GM12864 (cell line): Measurements from ENCODE around the gene EXOC6B.

Experiments
- DNase-seq: peaks from one replicate; pipeline ENCODE4 v3.0.0-alpha.2; 2011; ENCODE audit warnings: low read depth
- H3K4me3 ChIP-seq: 2 replicates; pipeline ENCODE4 v1.5.1; 2011; ENCODE audit warnings: mild to moderate bottlenecking, low read depth, low read length, control low read depth
- TF ChIP-seq, protein P1 (sequence below): IDR thresholded peaks from 2 replicates; pipeline ENCODE4 v1.5.1; 2011; ENCODE audit warnings: low read depth, mild to moderate bottlenecking, moderate library complexity, low read length, control low read depth, inconsistent platforms; ENCODE audit errors: missing control alignments

Gene EXOC6B

DNA sequence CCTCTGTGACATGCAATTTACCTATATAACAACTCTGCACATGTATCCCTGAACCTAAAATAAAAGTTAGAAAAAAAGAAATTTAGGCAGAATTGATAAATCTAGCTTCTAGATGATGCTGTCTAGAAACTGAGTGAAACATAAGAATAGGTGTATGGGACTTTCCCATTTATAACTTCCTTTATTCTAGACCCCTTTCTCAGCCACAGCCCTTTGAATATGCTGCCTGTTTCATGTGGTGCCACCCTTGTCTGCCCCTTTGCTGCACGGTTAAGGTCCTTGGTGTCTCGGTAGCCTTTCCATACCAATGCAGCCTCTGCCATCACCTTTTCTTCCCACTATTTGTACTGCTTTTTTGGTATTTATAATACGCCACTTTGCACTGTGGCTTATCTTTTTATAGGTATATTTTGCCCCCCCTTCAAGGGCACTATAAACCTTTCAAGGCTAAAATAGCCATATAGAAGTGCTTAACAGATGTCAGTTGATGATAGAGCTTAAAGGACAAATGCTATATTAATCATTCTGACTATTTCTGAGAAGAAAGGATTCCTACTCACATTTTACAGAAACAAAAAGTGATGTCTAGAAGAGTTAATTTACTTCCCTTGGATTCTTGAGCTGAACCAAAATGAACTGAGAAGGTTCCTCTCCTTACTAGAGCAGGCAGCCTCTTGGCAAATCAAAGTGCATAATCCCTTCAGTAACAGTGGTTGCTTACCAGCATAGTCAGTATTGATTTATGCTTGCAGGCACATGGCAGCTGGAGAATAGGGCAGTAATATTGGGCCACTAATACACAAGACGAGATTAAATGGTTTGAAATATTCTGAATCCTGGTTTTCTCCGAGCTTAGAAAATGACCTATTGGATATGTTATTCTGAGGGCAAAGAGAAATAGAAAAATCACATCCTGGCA lies 590.1 kb downstream of the EXOC6B start:
- DNase-seq = no peak
- TF ChIP-seq, protein P1, sequence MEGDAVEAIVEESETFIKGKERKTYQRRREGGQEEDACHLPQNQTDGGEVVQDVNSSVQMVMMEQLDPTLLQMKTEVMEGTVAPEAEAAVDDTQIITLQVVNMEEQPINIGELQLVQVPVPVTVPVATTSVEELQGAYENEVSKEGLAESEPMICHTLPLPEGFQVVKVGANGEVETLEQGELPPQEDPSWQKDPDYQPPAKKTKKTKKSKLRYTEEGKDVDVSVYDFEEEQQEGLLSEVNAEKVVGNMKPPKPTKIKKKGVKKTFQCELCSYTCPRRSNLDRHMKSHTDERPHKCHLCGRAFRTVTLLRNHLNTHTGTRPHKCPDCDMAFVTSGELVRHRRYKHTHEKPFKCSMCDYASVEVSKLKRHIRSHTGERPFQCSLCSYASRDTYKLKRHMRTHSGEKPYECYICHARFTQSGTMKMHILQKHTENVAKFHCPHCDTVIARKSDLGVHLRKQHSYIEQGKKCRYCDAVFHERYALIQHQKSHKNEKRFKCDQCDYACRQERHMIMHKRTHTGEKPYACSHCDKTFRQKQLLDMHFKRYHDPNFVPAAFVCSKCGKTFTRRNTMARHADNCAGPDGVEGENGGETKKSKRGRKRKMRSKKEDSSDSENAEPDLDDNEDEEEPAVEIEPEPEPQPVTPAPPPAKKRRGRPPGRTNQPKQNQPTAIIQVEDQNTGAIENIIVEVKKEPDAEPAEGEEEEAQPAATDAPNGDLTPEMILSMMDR = no peak
- H3K4me3 ChIP-seq = no peak overlapping the region

DNA sequence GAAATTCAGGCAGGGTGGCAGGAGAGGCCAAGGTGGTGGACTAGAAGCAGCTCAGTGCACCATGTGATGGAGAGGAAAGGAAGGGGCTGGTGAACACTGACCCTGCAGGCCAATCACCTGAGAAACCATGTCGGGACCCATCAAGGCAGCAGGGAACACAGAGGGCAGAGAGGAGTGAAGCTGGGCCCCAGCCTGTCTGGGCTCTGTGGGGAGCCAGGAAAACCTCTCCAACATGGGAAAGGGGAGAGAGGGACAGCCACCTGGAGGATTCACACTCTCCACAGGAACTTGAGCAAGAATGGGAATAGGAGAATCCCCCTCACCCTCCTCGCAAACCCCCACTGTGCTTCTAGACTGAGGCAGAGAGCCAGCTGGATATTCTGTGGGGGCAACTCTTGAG lies 592.6 kb downstream of the EXOC6B start:
- TF ChIP-seq, protein P1 = no peak
- no peak overlapping the region for H3K4me3 ChIP-seq
- no peak for DNase-seq

DNA sequence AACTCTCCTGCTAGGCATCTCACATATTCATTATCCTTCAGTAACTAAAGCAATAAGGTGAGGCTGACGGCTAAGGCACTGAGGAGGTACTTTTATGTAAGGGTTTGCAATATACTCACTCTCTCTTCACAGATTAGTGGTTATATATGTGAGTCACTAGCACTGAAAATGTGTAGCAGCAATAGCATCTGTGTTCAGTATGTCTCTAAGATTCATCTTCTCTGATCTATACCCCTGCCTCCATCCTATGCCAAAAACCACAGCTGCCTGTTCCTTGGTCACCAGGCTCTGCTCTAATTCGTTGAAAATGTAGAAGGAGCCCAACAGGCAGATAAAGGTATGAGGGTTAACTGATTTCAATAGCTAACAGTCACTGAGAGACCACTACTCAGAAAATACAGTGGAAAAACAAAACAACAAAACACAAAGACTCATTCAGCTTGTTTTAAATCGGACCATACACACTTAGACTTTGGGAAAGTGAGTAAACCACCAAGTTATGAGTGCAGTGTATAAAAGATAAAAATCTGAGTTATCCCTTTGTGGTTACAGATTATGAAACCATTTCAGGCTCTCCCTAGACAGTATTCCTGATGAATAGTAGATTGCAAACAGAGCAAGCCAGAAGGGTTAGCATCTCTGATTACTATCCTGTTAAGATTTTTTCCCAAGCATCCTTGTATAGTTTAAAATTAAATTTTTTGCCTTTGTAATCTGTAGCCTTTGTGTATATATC lies 602.8 kb downstream of the EXOC6B start:
- no peak for DNase-seq
- no peak overlapping the region for H3K4me3 ChIP-seq
- TF ChIP-seq, protein P1 = no peak

DNA sequence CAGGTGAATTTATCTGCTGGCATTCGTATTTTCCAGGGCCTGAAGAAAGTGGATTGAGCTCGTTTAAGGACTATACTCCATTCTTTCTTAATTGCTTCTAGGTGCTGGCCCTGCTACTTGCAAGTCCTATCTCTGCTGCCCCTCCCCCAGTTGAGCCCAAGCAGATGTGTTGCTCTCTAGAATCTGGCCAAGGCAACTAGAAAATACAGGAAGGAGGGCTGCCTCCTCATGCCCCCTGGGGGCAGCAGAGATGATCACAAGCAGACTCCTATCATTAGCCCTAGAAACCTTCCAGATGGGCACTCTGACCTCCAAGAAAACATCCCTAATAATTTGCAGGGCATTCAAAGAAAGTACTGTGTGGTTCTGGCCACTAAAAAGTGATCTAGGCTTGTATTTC lies 605.7 kb downstream of the EXOC6B start:
- H3K4me3 ChIP-seq = no peak overlapping the region
- DNase-seq = no peak
- TF ChIP-seq, protein P1 = peak; percentile 38

DNA sequence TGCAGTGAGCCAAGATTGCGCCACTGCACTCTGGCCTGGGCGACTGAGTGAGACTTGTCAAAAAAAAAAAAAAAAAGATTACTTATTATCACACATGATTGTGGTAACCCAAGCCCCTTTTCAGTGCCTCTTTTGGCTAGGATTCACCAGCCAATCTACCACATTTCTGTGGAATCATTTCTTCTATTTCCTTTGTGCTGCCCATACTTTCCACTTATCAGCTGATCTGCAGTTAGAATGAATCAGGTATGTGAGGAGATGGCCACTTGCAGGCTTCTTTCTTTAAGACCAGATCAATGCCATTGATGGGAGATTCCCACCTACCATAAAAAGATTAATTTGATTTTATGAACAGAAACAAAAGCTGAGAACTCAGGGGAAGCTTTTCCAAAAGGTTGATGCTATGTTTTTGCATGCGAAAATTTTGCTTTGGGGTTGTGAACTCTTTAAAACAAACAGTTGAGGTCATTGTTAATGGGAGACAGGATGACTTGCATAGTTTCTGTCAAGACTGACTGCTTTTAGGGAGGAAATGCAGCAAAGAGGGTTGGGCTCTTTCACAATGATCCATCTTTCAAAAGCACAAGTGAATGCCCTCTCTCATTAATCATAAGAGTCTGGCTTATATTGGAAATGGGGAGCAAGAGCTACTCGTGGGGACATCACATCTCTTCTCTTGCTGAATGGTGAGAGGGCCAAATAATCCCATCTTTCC lies 611.2 kb downstream of the EXOC6B start:
- no peak for DNase-seq
- TF ChIP-seq, protein P1 = no peak
- no peak overlapping the region for H3K4me3 ChIP-seq

DNA sequence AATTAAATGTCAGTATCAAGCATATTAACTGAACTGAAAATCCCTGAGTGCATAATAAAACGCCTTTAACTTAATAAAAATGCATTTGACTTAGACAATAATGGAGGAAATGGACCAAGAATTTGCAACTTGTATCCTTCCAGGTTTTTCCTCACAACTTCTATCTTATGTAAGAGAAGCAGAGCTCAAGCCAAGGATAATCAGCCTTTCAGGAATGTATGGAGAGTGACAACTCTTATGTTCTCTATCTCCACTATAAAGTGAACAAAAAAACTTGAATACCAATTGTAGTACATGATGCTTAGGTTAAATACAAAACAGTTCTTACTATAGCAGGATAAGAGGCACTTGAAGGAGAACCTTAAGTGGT lies 613.4 kb downstream of the EXOC6B start:
- no peak overlapping the region for H3K4me3 ChIP-seq
- TF ChIP-seq, protein P1 = no peak
- DNase-seq = no peak
